Left kidney (tissue), 8 donors: ENCODE data around the gene JMJD1C. TPM values are rescaled to one million over a fixed set of nuclear protein-coding genes. Genes with fewer than 3 reads are reported as not detected.
"Not testable (repeated sequence)": the region's sequence is repeated elsewhere in the genome, so short reads cannot be mapped to it uniquely, and the experiment has no call there.

Source experiments
- DNase-seq: peaks from one replicate; pipeline ENCODE4 v3.0.0-alpha.2; 2013
- long read RNA-seq, 8 donors: transcript quantifications; one replicate each; lab custom pipeline, GENCODE V29; 2026
- polyA plus RNA-seq: library from polyadenylated mRNA; unstranded; fragments of 120-200 nt; gene quantifications from one replicate; pipeline ENCODE4 v1.2.1, GENCODE V29; 2013; ENCODE audit not compliant: insufficient read length

The JMJD1C gene, protein sequence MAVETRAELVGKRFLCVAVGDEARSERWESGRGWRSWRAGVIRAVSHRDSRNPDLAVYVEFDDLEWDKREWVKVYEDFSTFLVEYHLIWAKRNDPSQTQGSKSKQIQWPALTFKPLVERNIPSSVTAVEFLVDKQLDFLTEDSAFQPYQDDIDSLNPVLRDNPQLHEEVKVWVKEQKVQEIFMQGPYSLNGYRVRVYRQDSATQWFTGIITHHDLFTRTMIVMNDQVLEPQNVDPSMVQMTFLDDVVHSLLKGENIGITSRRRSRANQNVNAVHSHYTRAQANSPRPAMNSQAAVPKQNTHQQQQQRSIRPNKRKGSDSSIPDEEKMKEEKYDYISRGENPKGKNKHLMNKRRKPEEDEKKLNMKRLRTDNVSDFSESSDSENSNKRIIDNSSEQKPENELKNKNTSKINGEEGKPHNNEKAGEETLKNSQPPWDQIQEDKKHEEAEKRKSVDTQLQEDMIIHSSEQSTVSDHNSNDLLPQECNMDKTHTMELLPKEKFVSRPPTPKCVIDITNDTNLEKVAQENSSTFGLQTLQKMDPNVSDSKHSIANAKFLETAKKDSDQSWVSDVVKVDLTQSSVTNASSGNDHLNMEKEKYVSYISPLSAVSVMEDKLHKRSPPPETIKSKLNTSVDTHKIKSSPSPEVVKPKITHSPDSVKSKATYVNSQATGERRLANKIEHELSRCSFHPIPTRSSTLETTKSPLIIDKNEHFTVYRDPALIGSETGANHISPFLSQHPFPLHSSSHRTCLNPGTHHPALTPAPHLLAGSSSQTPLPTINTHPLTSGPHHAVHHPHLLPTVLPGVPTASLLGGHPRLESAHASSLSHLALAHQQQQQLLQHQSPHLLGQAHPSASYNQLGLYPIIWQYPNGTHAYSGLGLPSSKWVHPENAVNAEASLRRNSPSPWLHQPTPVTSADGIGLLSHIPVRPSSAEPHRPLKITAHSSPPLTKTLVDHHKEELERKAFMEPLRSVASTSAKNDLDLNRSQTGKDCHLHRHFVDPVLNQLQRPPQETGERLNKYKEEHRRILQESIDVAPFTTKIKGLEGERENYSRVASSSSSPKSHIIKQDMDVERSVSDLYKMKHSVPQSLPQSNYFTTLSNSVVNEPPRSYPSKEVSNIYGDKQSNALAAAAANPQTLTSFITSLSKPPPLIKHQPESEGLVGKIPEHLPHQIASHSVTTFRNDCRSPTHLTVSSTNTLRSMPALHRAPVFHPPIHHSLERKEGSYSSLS (N-terminal part only)
- 119 TPM for polyA plus RNA-seq
- long read RNA-seq, donor 1, partial matches to known transcripts, result 22 of 27 reads
- long read RNA-seq, donor 1, other reads (novel, unspliced or antisense), result 0 of 27 reads
- long read RNA-seq, donor 2, partial matches to known transcripts, result 28 of 31 reads
- long read RNA-seq, donor 2, other reads (novel, unspliced or antisense), result 0 of 31 reads
- long read RNA-seq, donor 3, partial matches to known transcripts, result 18 of 21 reads
- long read RNA-seq, donor 3, other reads (novel, unspliced or antisense), result 0 of 21 reads
- long read RNA-seq, donor 4, partial matches to known transcripts, result 0 of 1 reads
- long read RNA-seq, donor 4, other reads (novel, unspliced or antisense), result 0 of 1 reads
- long read RNA-seq, donor 5, transcript JMJD1C-204 (3 exons, 1,305 nt), result major isoform, 5 of 52 reads
- long read RNA-seq, donor 5, partial matches to known transcripts, result 43 of 52 reads
- long read RNA-seq, donor 5, other reads (novel, unspliced or antisense), result 0 of 52 reads
- long read RNA-seq, donor 6, partial matches to known transcripts, result 18 of 37 reads
- long read RNA-seq, donor 6, other reads (novel, unspliced or antisense), result 16 of 37 reads
- long read RNA-seq, donor 7, transcript JMJD1C-204 (3 exons, 1,305 nt), result major isoform, 6 of 37 reads
- long read RNA-seq, donor 7, partial matches to known transcripts, result 29 of 37 reads
- long read RNA-seq, donor 7, other reads (novel, unspliced or antisense), result 0 of 37 reads
- long read RNA-seq, donor 8, full-length matches to known transcripts, result 3 of 16 reads
- long read RNA-seq, donor 8, partial matches to known transcripts, result 6 of 16 reads
- long read RNA-seq, donor 8, other reads (novel, unspliced or antisense), result 7 of 16 reads

DNA sequence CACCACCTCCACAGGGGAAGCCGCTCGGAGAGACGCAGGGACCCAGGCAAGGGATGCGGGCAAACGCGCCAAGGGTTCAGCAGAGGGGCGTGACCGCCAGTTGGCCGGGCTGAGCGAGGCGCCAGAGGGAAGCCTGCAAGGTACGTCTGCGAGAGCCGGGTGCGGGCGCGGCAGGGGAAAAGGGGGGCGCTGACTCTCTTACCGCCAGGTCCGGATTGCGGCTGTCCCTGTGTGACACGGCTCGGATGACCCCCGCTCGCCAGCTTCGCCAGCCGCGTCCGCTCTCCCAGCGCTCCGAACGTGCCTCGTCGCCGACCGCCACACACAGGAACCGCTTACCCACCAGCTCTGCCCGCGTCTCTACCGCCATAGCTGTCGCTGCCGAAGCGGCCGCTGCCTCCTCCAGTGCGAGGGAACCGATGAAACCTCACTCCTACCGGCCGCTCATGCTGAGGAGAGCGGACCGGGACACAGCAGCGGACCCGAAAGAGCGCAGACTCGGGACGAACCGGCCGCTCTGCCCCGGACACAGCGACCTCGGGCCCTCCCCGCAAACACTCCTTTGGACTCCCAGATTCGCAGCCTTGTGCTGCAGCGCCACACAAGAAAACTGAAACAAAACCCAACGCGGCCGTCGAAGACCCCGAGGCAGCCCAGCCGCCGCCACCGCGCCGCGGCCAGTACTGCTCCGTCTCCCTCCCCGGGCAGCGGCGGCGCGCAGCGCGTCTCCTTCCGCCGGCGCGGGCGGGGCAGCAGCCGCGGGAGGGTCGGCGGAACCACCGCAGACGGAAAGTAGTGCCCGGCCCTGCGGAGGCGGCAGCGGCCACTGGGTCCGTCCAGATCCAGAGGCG lies at the start of gene JMJD1C:
Gene JMJD1C (minus strand): TSS at position 685 of the 851 bp plus-strand sequence. CDS start 315 bp downstream, at position 370.
- peak; percentile 82 for DNase-seq

DNA sequence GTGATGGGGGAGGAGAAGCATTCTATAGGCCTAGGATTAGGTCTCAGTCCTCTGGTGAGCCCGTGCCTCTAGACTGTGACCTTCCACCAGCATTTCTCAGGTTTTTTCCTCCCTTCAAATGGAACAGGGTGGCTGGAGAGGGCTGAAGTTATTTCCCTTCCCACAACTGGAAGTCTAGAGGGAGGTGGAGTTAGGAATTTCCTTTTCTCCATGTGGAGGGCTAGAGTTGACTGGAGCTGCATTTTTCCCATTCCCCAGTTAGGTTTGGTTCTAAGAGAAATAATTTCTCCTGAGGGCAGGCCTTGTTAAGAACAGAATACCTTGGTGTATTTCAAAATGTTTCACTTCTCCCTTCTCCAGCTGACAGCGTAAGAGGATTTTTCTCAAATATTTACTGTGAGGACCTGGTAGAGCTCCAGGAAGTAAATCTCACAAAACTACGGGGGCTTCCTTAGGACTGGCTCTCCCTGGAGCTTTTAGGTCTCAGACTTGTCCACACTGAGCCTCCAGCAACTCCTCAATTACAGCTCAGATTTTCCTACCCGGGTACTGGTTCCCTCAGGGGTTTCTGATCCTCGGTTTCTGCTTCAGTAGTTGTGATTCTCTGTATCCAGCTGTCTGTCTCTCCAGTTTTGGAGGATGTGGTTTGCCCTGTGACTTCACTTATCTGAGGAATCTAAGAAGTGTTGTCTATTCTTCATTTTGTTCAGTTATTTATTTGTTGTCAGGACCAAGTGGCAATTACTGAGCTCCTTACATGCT lies 49.4 kb upstream of the JMJD1C start:
- DNase-seq, result no peak

DNA sequence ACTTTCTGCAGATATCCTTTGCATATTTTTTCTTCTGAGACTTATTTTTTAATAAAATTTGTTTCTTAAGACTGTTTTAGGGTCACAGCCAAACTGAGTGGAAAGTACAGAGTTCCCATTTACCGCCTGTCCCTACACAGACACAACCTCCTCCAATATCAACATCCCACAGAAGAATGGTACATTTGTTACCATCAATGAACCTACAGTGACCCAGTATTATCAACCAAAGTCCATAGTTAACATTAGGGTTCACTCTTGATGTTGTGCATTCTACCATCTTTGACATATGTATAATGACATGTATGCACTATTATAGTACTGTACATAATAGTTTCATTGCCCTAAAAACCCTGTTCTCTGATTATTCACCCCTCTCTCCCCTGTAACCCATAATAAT lies 40.8 kb upstream of the JMJD1C start:
- DNase-seq, result no peak

DNA sequence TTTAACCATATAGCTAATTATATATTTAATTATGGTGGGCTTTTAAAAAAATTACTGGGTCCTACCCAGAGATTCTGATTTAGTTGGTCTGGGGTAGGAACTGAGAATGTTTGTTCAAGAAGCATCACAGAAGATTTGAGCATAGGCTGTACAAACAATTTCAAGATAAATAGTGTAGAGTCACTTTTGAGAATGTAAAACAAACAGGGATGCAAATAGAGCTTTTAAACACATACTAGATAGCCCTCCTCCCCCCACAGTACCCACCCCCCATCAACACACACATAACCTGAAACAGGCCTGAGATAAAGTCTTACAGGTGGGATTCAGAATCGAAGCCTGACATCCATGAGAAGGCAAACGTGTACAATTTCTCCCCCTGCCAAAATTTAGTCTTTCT lies 39.8 kb upstream of the JMJD1C start:
- DNase-seq, result no peak

DNA sequence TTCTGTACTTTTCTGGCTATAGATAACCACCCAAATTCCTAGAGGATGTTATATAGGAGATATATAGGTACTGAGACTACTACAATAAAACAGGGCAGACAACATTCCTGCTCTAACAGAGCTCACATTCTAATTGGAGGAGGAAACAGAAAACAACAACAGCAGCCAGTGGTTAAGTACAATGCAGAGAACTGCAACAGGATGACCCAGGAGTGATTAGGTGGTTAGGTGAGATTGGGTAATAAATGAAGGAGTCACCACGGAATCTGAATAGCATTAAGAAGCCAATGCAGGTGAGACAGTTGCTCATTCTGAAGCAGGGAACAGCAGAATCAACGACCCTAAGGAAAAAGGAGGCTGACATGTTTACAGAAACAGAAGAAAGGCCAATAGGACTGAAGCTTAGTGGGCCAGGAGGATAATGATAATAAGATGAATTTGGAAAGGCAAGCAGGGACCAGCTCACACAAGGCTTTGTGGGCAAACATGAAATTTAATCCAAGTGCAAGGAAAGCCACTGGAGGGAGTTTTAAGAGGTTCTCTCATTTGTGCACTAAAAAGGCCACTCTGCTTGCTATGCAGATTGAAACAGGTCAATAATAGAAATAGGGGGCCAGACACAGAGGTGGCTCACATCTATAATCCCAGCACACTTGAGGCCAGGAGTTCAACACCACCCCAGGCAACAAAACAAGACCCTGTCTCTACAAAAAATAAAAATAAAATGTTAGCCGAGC lies 38.5 kb upstream of the JMJD1C start:
- no peak for DNase-seq

DNA sequence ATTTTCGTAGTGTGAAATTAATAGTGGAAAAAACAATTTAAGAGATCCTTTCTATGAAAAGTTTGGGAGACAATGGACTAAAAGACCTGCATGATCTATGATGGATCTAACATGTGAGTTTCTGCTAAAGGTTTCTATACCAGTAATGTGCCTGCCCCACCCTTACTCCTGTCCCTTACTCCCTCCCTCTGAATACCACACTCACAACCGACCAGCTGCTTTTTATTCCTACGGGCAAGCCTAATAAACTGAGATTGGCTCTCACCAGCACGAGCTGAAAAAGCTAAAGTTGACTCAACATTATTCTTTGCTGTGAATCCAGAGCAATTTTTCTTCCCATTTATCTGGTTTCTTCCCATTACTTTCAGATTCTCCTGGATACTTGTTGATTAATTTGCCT lies 37.6 kb upstream of the JMJD1C start:
- no peak for DNase-seq

DNA sequence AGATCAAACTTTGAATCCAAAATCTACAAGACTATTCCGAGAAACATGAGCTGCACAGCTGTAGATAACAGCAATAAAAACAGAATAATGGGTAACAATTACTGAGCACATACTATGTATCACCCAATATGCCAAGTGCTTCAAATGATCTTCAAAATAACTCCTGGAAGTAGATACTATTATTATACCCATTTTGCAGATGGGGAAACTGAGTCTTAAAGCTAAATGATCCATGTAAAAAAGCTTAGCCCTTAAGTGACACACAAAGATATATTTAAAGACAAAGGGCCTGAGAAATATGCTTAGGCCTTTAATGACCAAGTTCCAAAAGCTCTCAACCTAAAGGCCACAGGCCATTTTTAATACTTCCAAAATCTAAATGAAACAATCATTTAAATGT lies 37.1 kb upstream of the JMJD1C start:
- no peak for DNase-seq

DNA sequence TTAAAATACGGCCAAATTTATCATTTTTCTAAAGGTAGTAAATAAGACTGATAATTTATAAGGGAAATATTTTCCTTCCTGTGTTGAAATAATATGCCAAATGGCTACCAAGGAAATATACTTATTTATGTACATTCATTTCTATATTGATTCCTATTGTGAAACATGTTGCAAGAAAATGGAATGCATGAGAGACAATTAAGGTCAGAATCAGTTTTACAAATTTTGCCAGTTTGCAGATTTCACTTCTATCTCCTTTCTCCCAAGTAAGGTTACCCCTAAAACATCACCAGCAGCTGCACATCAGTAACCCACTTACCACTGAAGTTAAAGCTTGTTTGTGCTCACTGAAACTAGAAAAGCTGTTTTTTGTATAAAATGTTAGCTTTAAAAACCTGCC lies 36.2 kb upstream of the JMJD1C start:
- DNase-seq, result no peak

DNA sequence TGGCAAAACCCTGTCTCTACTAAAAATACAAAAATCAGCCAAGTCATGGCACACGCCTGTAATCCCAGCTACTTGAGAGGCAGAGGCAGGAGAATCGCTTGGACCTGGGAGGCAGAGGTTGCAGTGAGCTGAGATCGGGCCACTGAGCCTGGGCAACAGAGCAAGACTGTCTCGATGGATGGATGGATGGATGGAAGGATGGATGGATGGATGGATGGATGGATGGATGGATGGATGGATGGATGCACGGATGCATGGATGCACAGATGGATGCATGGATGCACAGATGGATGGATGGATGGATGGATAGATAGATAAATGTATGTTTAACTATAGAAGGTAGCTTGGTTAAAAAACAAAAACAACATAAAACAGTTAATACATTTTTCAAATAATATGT lies 34.8 kb upstream of the JMJD1C start:
- not testable (repeated sequence) for DNase-seq

DNA sequence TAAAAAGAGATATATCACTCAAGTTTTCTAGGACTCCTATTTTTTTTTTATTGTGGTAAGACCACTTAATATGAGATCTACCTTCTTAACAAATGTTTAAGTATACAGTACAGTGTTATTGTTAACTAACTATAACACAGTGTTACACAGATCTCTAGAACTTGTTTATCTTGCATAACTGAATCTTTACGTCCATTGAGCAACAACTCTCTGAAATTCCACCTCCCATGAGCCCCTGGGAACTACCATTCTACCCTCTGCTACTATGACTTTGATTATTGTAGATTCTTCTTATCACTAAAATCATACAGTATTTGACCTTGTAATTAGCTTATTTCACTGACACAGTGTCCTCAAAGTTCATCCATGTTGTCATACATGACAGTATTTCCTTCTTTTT lies 32.9 kb upstream of the JMJD1C start:
- DNase-seq, result no peak

DNA sequence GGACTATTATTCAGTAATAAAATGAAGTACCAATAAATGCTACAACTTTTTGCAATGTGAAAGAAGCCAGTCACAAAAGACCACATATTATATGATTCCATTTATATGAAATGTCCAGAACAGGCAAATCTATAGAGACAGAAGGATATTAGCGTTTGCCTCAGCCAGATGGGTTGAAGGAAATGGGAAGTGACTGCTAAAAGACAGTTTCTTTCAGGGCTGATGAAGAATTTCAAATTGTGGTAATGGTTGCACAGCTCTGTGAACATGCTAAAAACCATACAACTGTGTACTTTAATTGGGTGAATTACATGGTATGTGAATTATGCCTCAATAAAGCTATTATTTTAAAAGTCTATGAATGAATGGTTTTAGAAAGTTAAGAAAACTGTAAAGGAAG lies 31.5 kb upstream of the JMJD1C start:
- DNase-seq, result no peak

DNA sequence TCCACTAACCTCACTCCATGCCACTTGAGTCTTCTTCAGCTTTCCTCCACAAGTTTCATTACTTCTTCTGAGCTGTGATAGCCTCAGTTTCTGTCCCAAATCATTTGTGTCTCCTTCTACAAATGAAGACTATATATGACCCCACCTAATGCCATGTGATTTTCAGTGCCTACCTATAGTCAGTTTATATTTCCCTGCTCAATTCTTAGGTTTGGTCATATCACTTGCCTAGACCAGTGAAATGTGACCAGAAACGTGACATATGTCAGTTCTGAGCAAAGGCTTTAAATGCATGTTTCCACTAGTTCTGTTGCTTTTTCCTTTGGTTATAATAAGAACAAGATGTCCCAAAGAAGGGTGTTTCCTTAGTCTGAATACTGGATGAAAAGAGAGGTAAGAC lies 30.8 kb upstream of the JMJD1C start:
- DNase-seq, result no peak

DNA sequence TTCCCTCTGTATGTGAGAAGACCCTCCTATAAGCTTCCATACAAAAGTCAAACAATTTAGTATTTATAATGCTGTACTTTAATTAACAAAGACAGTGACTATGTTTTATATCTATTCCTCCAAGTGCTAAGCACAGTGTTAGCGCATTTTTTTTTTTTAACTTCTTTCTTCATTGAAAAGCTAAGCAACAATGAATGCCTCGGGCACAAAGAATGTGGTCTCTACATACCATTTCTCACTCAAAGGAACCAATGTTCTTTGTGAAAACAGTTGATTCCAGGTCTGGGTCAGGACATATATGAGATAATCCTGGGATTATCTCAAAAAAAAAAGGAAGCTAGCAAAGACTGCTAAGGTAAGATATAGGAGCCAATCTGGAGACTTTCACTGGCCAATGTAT lies 29.2 kb upstream of the JMJD1C start:
- DNase-seq, result no peak

DNA sequence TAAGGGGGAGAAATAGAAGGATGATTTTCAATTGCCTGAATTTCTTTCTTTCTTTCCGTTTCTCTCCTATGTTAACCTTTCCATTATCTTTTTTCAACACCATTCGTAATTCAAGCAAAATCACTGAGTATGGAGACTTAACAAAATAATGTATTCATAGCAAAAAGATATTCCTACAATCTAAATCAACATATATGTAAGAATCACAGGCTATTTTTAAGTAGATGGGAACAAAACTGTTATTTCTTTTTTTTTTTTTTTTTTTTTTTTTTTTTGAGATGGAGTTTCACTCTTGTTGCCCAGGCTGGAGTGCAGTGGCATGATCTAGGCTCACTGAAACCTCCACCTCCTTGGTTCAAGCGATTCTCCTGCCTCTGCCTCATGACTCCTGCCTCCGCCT lies 27.2 kb upstream of the JMJD1C start:
- DNase-seq, result no peak

DNA sequence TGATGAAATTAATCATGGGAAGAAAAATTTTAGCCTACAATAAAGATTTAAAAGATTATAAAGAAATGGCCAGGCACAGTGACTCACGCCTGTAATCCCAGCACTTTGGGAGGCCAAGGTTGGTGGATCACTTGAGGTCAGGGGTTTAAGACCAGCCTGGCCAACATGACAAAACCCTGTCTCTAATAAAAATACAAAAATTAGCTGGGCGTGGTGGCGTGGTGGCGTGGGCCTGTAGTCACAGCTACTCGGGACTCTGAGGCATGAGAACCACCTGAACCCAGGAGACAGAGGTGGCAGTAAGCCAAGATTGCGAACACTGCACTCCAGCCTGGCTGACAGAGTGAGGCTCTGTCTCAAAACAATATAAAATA lies 26.5 kb upstream of the JMJD1C start:
- DNase-seq, result not testable (repeated sequence)

DNA sequence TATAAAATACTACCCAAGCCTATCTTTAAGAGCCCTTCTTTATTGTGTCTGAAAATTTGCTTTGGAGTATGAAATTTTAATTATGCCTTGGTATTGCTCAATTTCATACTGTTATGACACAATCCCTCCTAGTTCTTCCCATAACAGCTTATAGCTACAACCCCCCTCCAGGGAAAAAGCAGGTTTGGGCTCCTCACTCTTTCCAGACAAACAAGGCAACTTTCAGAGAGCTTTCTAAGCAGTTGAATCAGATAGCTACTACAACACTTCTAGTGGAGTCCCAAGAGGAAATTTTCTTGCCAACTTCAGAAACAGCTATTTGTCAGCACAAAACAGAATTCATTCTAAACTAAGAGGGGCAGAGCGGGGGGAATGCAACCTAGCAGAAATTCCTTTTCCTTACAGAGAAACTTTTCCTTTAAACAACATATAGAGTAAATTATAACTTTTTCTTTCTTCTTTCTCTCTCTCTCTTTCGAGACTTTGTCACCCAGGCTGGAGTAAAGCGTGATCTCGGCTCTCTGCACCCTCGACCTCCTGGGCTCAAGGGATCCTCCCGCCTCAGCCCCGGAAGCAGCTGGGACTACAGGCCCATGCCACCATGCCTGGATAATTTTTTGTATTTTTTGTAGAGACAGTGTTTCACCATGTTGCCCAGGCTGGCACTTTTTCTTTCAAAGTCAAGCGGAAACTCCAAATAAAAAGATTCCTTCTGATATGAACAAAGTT lies 26.0 kb upstream of the JMJD1C start:
- peak; percentile 24 for DNase-seq

DNA sequence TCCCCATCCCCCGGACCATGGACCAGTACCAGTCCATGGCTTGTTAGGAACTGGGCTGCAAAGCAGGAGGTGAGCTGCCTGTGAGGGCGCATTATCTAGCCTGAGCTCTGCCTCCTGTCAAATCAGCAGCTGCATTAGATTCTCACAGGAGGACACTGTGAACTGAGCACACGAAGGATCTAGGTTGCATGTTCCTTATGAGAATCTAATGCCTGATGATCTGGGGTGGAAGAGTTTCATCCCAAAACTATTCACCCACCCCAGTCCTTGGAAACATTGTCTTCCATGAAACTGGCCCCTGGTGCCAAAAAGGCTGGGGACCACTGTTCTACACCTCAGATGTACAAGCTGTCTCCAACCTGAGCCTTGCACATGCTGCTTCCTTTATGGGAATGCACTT lies 24.1 kb upstream of the JMJD1C start:
- DNase-seq, result no peak
